ENCODE data around the gene CD164L2. TPM values are rescaled to one million over a fixed set of nuclear protein-coding genes. Genes with fewer than 3 reads are reported as not detected.
A peak's percentile ranks its signal among the peaks of the same experiment; 100 is the strongest.

CD164L2 gene
- polyA plus RNA-seq, 3 donors = not detected

DNA sequence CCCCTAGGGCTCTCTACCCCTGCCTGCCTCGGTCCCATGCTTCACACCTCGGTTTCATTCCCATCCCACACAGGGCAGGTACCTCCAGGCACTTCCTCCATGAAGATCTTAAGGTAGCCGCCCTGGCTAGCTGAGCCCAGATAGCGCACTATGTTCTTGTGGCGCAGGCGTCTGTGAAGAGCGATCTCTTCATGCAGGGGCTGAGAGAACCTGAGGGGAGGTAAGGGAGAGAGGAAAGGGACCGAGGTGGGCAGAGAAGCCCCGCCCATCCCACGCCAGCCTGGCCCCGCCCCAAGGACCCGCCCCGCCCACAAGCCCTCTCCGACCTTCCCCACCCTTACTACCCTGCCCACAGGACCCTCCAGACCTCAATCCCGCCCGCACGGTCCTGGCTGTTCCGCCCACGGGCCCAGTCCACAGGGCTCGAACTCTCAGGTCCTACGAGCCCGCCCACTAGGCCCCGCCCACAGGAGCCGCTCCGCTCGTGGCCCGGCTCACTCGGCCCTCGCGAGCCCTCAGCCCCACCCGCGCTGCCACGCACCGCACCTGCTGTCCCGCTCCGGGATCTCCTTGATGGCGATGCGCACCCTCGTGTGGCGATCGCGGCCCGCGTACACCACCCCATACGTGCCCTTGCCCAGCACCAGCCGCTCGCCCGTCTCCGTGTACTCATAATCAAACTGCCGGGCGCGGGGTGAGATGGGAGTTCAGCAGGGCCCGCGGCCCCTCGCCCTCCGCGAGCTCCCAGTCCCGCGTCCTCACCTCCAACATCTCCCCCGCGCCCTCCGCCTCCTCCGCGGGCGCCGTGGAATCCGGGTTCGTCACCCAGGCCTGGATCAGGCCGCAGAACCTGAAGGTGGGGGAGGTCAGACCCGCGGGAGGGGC lies 22.7 kb downstream of the CD164L2 start:
- Histone ChIP-seq H3K4me1 (ENCODE audit: control insufficient read depth in 1 of 2, insufficient read depth in 2 of 2, low read length in 2 of 2) (peaks cover 29 to 43% of the 10 kb centered on the region in 2 donors), H3K9ac (ENCODE audit: insufficient read depth, low read length, poor library complexity, severe bottlenecking) (peak overlapping the region; percentile 40)

More for the DNA sequence above, 22.7 kb downstream of the CD164L2 start:
- peak in 1 of 3 donors; percentile 27 for DNase-seq
- peaks cover 40% of the 10 kb centered on the region for H3K4me1 Mint-ChIP-seq
- peaks cover 0 to 2% (median 0%) of the 10 kb centered on the region in 7 donors for H3K9me3 Mint-ChIP-seq
- H3K27ac Mint-ChIP-seq = peak overlapping the region in 1 of 7 donors; percentile 25
- intact Hi-C loops (cut with micrococcal nuclease) = no loop called here
- no peaks in the 10 kb centered on the region for H3K9me3 ChIP-seq (replicated peaks in 1 of 2; ENCODE audit: control insufficient read depth in 1 of 2, insufficient read depth in 1 of 2, low read length in 2 of 2)
- H4K20me1 ChIP-seq (ENCODE audit: insufficient read depth, low read length) = peaks cover 20% of the 10 kb centered on the region
- H3K36me3 Mint-ChIP-seq = peaks cover 28 to 76% of the 10 kb centered on the region in 2 donors
- H3K79me2 ChIP-seq (ENCODE audit: insufficient read depth, low read length) = no peaks in the 10 kb centered on the region
- TF ChIP-seq CTCF (IDR thresholded peaks at IDR 0.05) = no peak
- H2AFZ ChIP-seq (ENCODE audit: insufficient read depth, low read depth, low read length, poor library complexity, severe bottlenecking) = peak overlapping the region; percentile 78
- 5% methylated on average over 45 of the region's 71 CpGs for WGBS (ENCODE audit: insufficient coverage)
- H3K27me3 Mint-ChIP-seq (ENCODE audit: low read depth in 3 of 3) = peaks cover 16 to 35% (median 32%) of the 10 kb centered on the region in 3 donors
- peaks cover 3 to 34% of the 10 kb centered on the region in 2 donors for H3K36me3 ChIP-seq (replicated peaks in 1 of 2; ENCODE audit: control insufficient read depth in 1 of 2, insufficient read depth in 2 of 2, low read length in 2 of 2)
- no peak overlapping the region for H3K27ac ChIP-seq (ENCODE audit: low read depth in 1 of 2, low read length in 2 of 2)
- H3K4me3 ChIP-seq (replicated peaks in 1 of 3; ENCODE audit: low read depth in 2 of 3, low read length in 3 of 3) = peak overlapping the region; percentile 24 to 76 (median 28)
- H3K4me3 Mint-ChIP-seq = peak overlapping the region; percentile 74 to 91
- peak overlapping the region; percentile 79 for H3K4me2 ChIP-seq (replicated peaks; ENCODE audit: extremely low read depth, low read length, poor library complexity, severe bottlenecking)
- peaks cover 0 to 20% of the 10 kb centered on the region in 2 donors for H3K27me3 ChIP-seq (ENCODE audit: control insufficient read depth in 2 of 2, insufficient read depth in 2 of 2, low read length in 2 of 2)

Data from CD14-positive monocyte (primary cell).